SK-N-SH (cell line): ENCODE results near the gene PFKL. TPM values are rescaled to one million over a fixed set of nuclear protein-coding genes. Genes with fewer than 3 reads are reported as not detected.

Experiments used
- CTCF ChIA-PET: fragments of 300-600, 350-600 bp; formaldehyde crosslinking; extraction: SDS; loops from one replicate; lab custom pipeline; 2021; lab: Yijun Ruan, JAX
- POLR2A ChIA-PET: fragments of 350-600 bp; sonication (Branson Sonifier 250); formaldehyde crosslinking; extraction: SDS; loops from one replicate; lab custom pipeline; 2020; ENCODE audit warnings: antibody characterized with exemption, inconsistent platforms; lab: Yijun Ruan, JAX
- DNase-seq: peaks from one replicate; pipeline ENCODE4 v3.0.0; 2012
- H2AFZ ChIP-seq: fragments of 200-600 bp; sonication (generic); 2 replicates; pipeline ENCODE4 v1.8.1; 2016; ENCODE audit warnings: antibody characterized with exemption, mild to moderate bottlenecking, low read depth
- H3F3A ChIP-seq: fragments of 200-600 bp; sonication (generic); replicated peaks from 2 replicates; pipeline ENCODE3; 2016; ENCODE audit warnings: antibody characterized with exemption, mild to moderate bottlenecking; ENCODE audit not compliant: insufficient read depth
- H3K27ac ChIP-seq, 2 experiments: fragments of 200-500 bp in 1 of 2; fragments of 200-600 bp in 1 of 2; sonication (Bioruptor generic) in 1 of 2; sonication (generic), shearing (Covaris generic) in 1 of 2; 2 replicates each; pipeline versions ENCODE4 v1.5.1 to v1.6.1; 2014 to 2016; ENCODE audit warnings: low read depth in 2 of 2, inconsistent platforms in 1 of 2, low read length in 1 of 2, mild to moderate bottlenecking in 1 of 2, mixed read lengths in 1 of 2
- H3K27me3 ChIP-seq: fragments of 200-600 bp; sonication (generic), shearing (Covaris generic); 2 replicates; pipeline ENCODE4 v1.6.1; 2016; ENCODE audit warnings: mixed run types; ENCODE audit not compliant: insufficient read depth
- H3K36me3 ChIP-seq, 2 experiments: fragments of 200-500 bp in 1 of 2; fragments of 200-600 bp in 1 of 2; sonication (Bioruptor generic) in 1 of 2; sonication (generic) in 1 of 2; replicated peaks in 1 of 2; 2 replicates each; pipeline versions ENCODE3 to v1.5.1; 2014 to 2016; ENCODE audit warnings: low read length in 1 of 2, mild to moderate bottlenecking in 1 of 2; ENCODE audit not compliant: insufficient read depth in 2 of 2, control insufficient read depth in 1 of 2
- H3K4me1 ChIP-seq, 2 experiments: fragments of 200-500 bp in 1 of 2; fragments of 200-600 bp in 1 of 2; sonication (Bioruptor generic) in 1 of 2; sonication (generic), shearing (Covaris generic) in 1 of 2; 2 replicates each; pipeline versions ENCODE4 v1.5.1 to v1.6.1; 2014 to 2016; ENCODE audit warnings: low read depth in 1 of 2, low read length in 1 of 2, mixed run types in 1 of 2; ENCODE audit not compliant: insufficient read depth in 2 of 2, control insufficient read depth in 1 of 2
- H3K4me2 ChIP-seq: fragments of 200-600 bp; sonication (generic), shearing (Covaris generic); 2 replicates; pipeline ENCODE4 v1.6.1; 2017; ENCODE audit warnings: mixed run types
- H3K4me3 ChIP-seq, 2 experiments: fragments of 200-500 bp in 1 of 2; fragments of 200-600 bp in 1 of 2; sonication (Bioruptor generic) in 1 of 2; sonication (generic), shearing (Covaris generic) in 1 of 2; 2 replicates each; pipeline versions ENCODE4 v1.5.1 to v1.8.1; 2014 to 2016; ENCODE audit warnings: low read depth in 2 of 2, inconsistent platforms in 1 of 2, low read length in 1 of 2, mild to moderate bottlenecking in 1 of 2, mixed read lengths in 1 of 2, moderate library complexity in 1 of 2
- H3K79me2 ChIP-seq: fragments of 200-600 bp; sonication (generic); 2 replicates; pipeline ENCODE4 v1.8.1; 2017; ENCODE audit warnings: mild to moderate bottlenecking; ENCODE audit not compliant: insufficient read depth
- H3K9ac ChIP-seq: fragments of 200-600 bp; sonication (generic); 2 replicates; pipeline ENCODE4 v1.6.1; 2017; ENCODE audit warnings: mixed run types
- H3K9me2 ChIP-seq: fragments of 200-600 bp; sonication (generic); 2 replicates; pipeline ENCODE4 v1.6.1; 2017; ENCODE audit warnings: mixed run types
- H3K9me3 ChIP-seq: fragments of 200-600 bp; sonication (generic); 2 replicates; pipeline ENCODE4 v1.6.1; 2017; ENCODE audit warnings: mixed run types, mild to moderate bottlenecking, moderate library complexity
- H4K20me1 ChIP-seq: fragments of 200-600 bp; sonication (generic); 2 replicates; pipeline ENCODE4 v1.6.1; 2017; ENCODE audit warnings: mild to moderate bottlenecking, mixed run types; ENCODE audit not compliant: insufficient read depth
- ELF1 ChIP-seq: IDR thresholded peaks from 2 replicates; pipeline ENCODE4 v1.4.0; 2012
- GABPA ChIP-seq: IDR thresholded peaks from 2 replicates; pipeline ENCODE4 v1.4.0; 2012; ENCODE audit warnings: low read depth, mild to moderate bottlenecking
- MEF2A ChIP-seq: IDR thresholded peaks from 2 replicates; pipeline ENCODE4 v1.4.0; 2012; ENCODE audit warnings: low read depth, borderline replicate concordance
- POLR2AphosphoS5 ChIP-seq: IDR thresholded peaks from 2 replicates; pipeline ENCODE4 v1.6.1; 2012; ENCODE audit warnings: low read depth, low read length
- RCOR1 ChIP-seq: fragments of 150-350 bp; IDR thresholded peaks from 2 replicates; pipeline ENCODE4 v1.6.1; 2017; ENCODE audit warnings: antibody characterized with exemption, low read length
- RFX5 ChIP-seq: IDR thresholded peaks from 2 replicates; pipeline ENCODE4 v1.6.1; 2012; ENCODE audit warnings: mild to moderate bottlenecking, improper control_type of control experiment, low read length
- RXRA ChIP-seq: IDR thresholded peaks from 2 replicates; pipeline ENCODE4 v1.4.0; 2012; ENCODE audit warnings: low read depth, mild to moderate bottlenecking, borderline replicate concordance
- TAF1 ChIP-seq: IDR thresholded peaks from 2 replicates; pipeline ENCODE4 v1.6.1; 2012; ENCODE audit warnings: low read depth, mild to moderate bottlenecking, low read length, moderate library complexity, borderline replicate concordance
- USF1 ChIP-seq: IDR thresholded peaks from 2 replicates; pipeline ENCODE4 v1.4.0; 2012; ENCODE audit warnings: low read depth, borderline replicate concordance
- ZBTB33 ChIP-seq: IDR thresholded peaks from 2 replicates; pipeline ENCODE4 v1.4.0; 2012; ENCODE audit warnings: low read depth, borderline replicate concordance
- WGBS: methylation state at CpG from one replicate; pipeline ENCODE4 v1.1.6; 2017; ENCODE audit warnings: low lambda C conversion rate; 5-methylcytosine and 5-hydroxymethylcytosine counted together
- polyA plus RNA-seq, 3 experiments: library from polyadenylated mRNA; depleted of rRNA; stranded (reverse); fragments of >200 nt; gene quantifications; 2 replicates each; pipeline ENCODE4 v1.2.3, GENCODE V29; 2012

The PFKL gene
- polyA plus RNA-seq, 1 of the 3 experiments (the other 2 are of a cell fraction) = 118 TPM

GRCh38 chr21:44353191-44353970, 53.5 kb downstream of the PFKL start, which contains the start of gene TRPM2 (continued):
- TF ChIP-seq USF1 (no peak), RCOR1 (no peak), GABPA (no peak), ELF1 (no peak), RFX5 (no peak), RXRA (no peak), MEF2A (no peak)

- no peaks in the 10 kb centered on the region for H4K20me1 ChIP-seq
- no peak overlapping the region for H3K27ac ChIP-seq
- no peaks in the 10 kb centered on the region for H3K79me2 ChIP-seq
- H3K36me3 ChIP-seq = no peaks in the 10 kb centered on the region
- WGBS = 25% methylated on average over 8 of the region's 8 CpGs
- H3K27me3 ChIP-seq = peaks cover 52% of the 10 kb centered on the region
- POLR2A ChIA-PET = no interaction called here
- H3K4me1 ChIP-seq = no peaks in the 10 kb centered on the region
- TF ChIP-seq RFX5 = no peak
- TF ChIP-seq TAF1 = no peak
- TF ChIP-seq ZBTB33 = no peak
- no peak for TF ChIP-seq POLR2AphosphoS5
- no peak for TF ChIP-seq ELF1
- no peak for TF ChIP-seq RCOR1
- H3K4me3 ChIP-seq = no peak overlapping the region
- H3K9me3 ChIP-seq = no peaks in the 10 kb centered on the region
- no peak for DNase-seq
- CTCF ChIA-PET = no interaction called here
- no peak overlapping the region for H2AFZ ChIP-seq
- no peaks in the 10 kb centered on the region for H3K9me2 ChIP-seq
- H3K4me2 ChIP-seq = no peak overlapping the region
- H3F3A ChIP-seq = no peaks in the 10 kb centered on the region
- H3K9ac ChIP-seq = no peak overlapping the region
Observed at GRCh38 chr21:44354001-44354405, 54.1 kb downstream of the PFKL start.
